A549 treated with Hydrocortisone at 1 μM for 4 hours (cell line): Measurements from ENCODE around the gene SYP. TPM values are rescaled to one million over a fixed set of nuclear protein-coding genes. Genes with fewer than 3 reads are reported as not detected.

Source experiments
- total RNA-seq: library from RNA; stranded (reverse); fragments of 200-300 nt; extraction: Qiagen RNA extraction; gene quantifications from 5 replicates; pipeline ENCODE4 v1.2.3, GENCODE V29; 2022

The SYP gene
- 2.5 to 2.9 TPM (median 2.8 TPM) in 5 replicates for total RNA-seq

DNA sequence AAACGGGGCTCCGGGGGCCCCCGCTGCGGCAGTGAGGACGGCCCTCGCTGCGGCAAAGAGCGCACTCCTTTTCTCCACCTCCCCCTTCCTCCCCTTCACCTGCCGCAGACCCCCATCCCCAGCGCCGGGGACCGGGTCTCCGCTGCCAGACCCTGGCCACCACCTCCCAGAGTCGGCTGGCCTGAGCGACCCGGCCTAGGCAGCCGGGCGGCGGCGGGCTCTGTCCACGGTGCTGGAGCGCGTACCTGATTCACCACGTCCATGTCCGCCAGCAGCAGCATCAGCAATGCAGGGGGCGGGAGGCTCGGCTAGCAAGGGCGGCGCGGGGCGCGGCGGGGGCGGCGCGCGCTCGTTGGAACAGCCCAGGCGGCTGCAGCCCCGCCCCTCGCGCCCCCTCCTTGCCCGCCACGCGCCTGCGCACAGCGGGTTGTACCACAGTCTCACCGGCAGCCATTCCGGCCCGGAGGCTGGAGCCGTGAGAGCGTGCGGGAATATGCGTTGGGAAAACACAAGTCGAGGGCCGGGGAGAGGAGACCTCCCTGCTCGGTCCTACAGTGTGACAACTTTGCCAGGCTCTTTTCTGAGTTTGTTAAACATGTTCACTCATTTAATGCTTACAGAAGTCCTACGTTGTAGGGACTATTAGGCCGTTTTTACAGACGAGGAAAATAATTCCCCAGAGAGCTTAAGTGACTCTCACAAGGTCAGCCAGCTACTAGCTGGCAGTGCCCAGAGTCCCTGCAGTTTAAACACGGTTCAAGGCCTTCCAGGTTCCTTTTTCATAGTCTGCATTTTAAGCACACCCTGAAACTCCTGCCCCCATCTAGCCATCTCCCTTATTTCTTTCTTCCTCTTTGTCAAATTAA is at the start of gene SYP:
Gene SYP, minus strand, starts transcription at position 288 of the 866 bp plus-strand sequence. Its CDS starts 7 bp downstream, at position 281.

DNA sequence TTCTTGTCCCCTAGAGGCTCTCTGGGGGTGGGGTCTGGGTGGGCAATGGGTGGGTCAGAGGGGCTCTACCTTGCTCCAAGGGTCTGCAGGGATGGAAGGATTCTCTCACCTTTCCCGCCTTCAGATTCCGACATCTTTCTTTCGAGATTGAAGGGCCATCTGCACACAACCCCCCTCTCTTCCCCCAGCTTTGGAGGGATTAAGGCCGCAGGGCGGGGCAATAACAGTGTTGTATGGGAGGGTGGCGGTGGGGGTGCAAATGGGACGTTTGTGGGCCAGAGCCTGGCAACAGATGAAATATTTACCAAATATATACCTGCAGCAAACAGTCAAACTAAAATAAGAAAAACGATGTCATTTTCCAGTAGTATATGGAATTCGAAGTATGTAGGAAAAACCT is 33.2 kb upstream of the SYP start, which contains the start of gene CACNA1F:
Gene CACNA1F, minus strand, starts transcription at position 165 of the 400 bp plus-strand sequence. Its CDS starts 31 bp downstream, at position 134.

GRCh38 chrX:49186125-49187027 is 13.6 kb downstream of the SYP start, which contains the start of gene PRICKLE3:
Gene PRICKLE3 (minus strand): TSS chrX:49186373. CDS start chrX:49186297, 76 bp downstream.

GRCh38 chrX:49171752-49172279 is 28.2 kb downstream of the SYP start, which contains the start of gene PLP2:
Gene PLP2 (plus strand): TSS chrX:49171898. CDS start chrX:49172001, 103 bp downstream.

GRCh38 chrX:49162620-49163019 is 37.4 kb downstream of the SYP start, which contains the start of gene MAGIX:
Gene MAGIX (plus strand): TSS chrX:49162758. CDS start chrX:49162890, 132 bp downstream.

Other genes with a start within 250 kb of the SYP start
- 59.0 to 65.6 TPM (median 62.0 TPM) in 5 replicates for gene OTUD5, start 242.6 kb downstream of the SYP start, total RNA-seq
- 0.88 to 1.3 TPM (median 0.92 TPM) in 5 replicates for gene KCND1, start 228.3 kb downstream of the SYP start, total RNA-seq
- gene GRIPAP1, start 197.9 kb downstream of the SYP start, total RNA-seq: 17.3 to 21.8 TPM (median 18.1 TPM) in 5 replicates
- 45.3 to 50.5 TPM (median 48.5 TPM) in 5 replicates for gene TFE3, start 156.8 kb downstream of the SYP start, total RNA-seq
- gene CCDC120, start 141.2 kb downstream of the SYP start, total RNA-seq: 2.7 to 4.1 TPM (median 3.5 TPM) in 5 replicates
- 31.7 to 45.8 TPM (median 41.5 TPM) in 5 replicates for gene PRAF2, start 126.2 kb downstream of the SYP start, total RNA-seq
- gene WDR45, start 120.3 kb downstream of the SYP start, total RNA-seq: 50.5 to 59.4 TPM (median 56.0 TPM) in 5 replicates
- 20.7 to 26.0 TPM (median 23.0 TPM) in 5 replicates for gene GPKOW, start 76.5 kb downstream of the SYP start, total RNA-seq
- 2.4 to 3.8 TPM (median 3.5 TPM) in 5 replicates for gene MAGIX, start 37.4 kb downstream of the SYP start, total RNA-seq
- 306 to 450 TPM (median 442 TPM) in 5 replicates for gene PLP2, start 28.3 kb downstream of the SYP start, total RNA-seq
- gene PRICKLE3, start 13.8 kb downstream of the SYP start, total RNA-seq: 13.5 to 17.3 TPM (median 15.7 TPM) in 5 replicates
- not detected in 5 replicates for gene CACNA1F, start 33.1 kb upstream of the SYP start, total RNA-seq
- 13.0 to 14.5 TPM (median 13.9 TPM) in 5 replicates for gene CCDC22, start 35.3 kb upstream of the SYP start, total RNA-seq
- 0.07 to 0.13 TPM (median 0.08 TPM) in 5 replicates for gene FOXP3, start 64.5 kb upstream of the SYP start, total RNA-seq
- 1.9 to 3.0 TPM (median 2.7 TPM) in 5 replicates for gene PPP1R3F, start 69.6 kb upstream of the SYP start, total RNA-seq
- not detected in 5 replicates for gene GAGE10, start 103.5 kb upstream of the SYP start, total RNA-seq
- gene GAGE12J, start 121.8 kb upstream of the SYP start, total RNA-seq: not detected in 5 replicates
- gene GAGE13, start 131.4 kb upstream of the SYP start, total RNA-seq: not detected in 5 replicates